ENCODE measurements around the gene WDR33. TPM values are rescaled to one million over a fixed set of nuclear protein-coding genes. Genes with fewer than 3 reads are reported as not detected.

Gene WDR33
- total and polyA plus RNA-seq, 9 of the 15 experiments (the other 6 are each of a cell fraction or from before 2014, with no cell fraction given) = 24.2 to 57.4 (median 38.4) TPM

GRCh38 chr2:127670957-127671290 lies 140.0 kb downstream of the WDR33 start (continued):
- TF ChIP-seq JUND (IDR thresholded peaks at IDR 0.05; ENCODE audit: borderline replicate concordance, low read depth, low read length) (no peak), JUND (tag; IDR thresholded peaks at IDR 0.05; ENCODE audit: borderline replicate concordance, low read depth, low read length) (no peak), KDM4B (IDR thresholded peaks at IDR 0.05; ENCODE audit: borderline replicate concordance in 2 of 2, low read depth in 1 of 2) (no peak), POLR2H (tag; IDR thresholded peaks at IDR 0.05; ENCODE audit: low read depth) (no peak), ZNF507 (tag; conservative IDR thresholded peaks at IDR 0.05) (no peak), CREB1 (IDR thresholded peaks at IDR 0.05) (no peak), CREB1 (CRISPR knock-in tag; IDR thresholded peaks at IDR 0.05) (no peak), ID3 (CRISPR knock-in tag; IDR thresholded peaks at IDR 0.05) (no peak), ID3 (tag; IDR thresholded peaks at IDR 0.05) (no peak), ZNF592 (IDR thresholded peaks at IDR 0.05) (no peak), ZBTB12 (CRISPR knock-in tag; IDR thresholded peaks at IDR 0.05) (no peak)
